ENCODE data around the gene KDM6A. TPM values are rescaled to one million over a fixed set of nuclear protein-coding genes. Genes with fewer than 3 reads are reported as not detected.

Gene KDM6A
- total RNA-seq, 6 donors from 2014 or later, result 19.9 to 62.0 (median 26.6) TPM

DNA sequence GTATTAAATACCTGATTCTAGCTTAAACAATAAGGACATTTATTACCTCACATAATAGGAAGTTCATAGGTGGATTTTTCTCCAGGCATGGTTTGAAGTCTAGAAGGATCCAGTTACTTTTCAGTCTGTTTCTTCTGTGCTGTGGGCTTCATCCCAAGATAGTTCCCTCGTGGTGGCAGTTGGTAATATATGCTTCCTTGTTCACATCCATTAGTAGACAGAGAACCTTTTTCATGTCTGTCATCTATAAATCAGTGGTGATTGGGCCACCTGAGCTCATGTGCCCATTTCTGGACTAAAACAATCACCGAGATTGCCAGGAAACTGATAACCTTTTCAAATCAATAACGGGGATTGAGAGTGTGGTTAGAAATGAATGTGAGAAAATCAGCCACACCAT, 97.7 kb downstream of the KDM6A start:
- H3K36me3 ChIP-seq, result no peaks in the 10 kb centered on the region
- H3K9me3 ChIP-seq, result peaks cover 0 to 15% (median 0%) of the 10 kb centered on the region in 4 donors
- H3K4me1 ChIP-seq, result peaks cover 0 to 9% (median 3%) of the 10 kb centered on the region in 4 donors
- TF ChIP-seq POLR2A (IDR thresholded peaks at IDR 0.05) (no peak), CTCF (IDR thresholded peaks at IDR 0.05) (no peak), EP300 (IDR thresholded peaks at IDR 0.05) (no peak), POLR2AphosphoS5 (IDR thresholded peaks at IDR 0.05) (no peak)
- H3K27ac ChIP-seq, result no peak overlapping the region
- DNase-seq, result no peak
- 70 to 80% methylated on average over 3 of the region's 3 CpGs for WGBS, 2 donors
- no peak overlapping the region for H3K4me3 ChIP-seq
- H3K27me3 ChIP-seq, result no peaks in the 10 kb centered on the region
- ATAC-seq (ENCODE audit: low FRiP score in 2 of 2), result no peak

GRCh38 chrX:44971674-44972073, 98.7 kb downstream of the KDM6A start:
- H3K36me3 ChIP-seq, result no peaks in the 10 kb centered on the region
- no peak overlapping the region for H3K4me3 ChIP-seq
- no peak overlapping the region for H3K27ac ChIP-seq
- H3K9me3 ChIP-seq, result peaks cover 0 to 15% (median 0%) of the 10 kb centered on the region in 4 donors
- DNase-seq (no peak), ATAC-seq (ENCODE audit: low FRiP score in 2 of 2) (no peak)
- H3K4me1 ChIP-seq, result peaks cover 0 to 9% (median 3%) of the 10 kb centered on the region in 4 donors
- H3K27me3 ChIP-seq, result no peaks in the 10 kb centered on the region
- no peak for TF ChIP-seq CTCF (IDR thresholded peaks at IDR 0.05)
- no peak for TF ChIP-seq EP300 (IDR thresholded peaks at IDR 0.05)
- 63 to 70% methylated on average over 8 of the region's 8 CpGs for WGBS, 2 donors

DNA sequence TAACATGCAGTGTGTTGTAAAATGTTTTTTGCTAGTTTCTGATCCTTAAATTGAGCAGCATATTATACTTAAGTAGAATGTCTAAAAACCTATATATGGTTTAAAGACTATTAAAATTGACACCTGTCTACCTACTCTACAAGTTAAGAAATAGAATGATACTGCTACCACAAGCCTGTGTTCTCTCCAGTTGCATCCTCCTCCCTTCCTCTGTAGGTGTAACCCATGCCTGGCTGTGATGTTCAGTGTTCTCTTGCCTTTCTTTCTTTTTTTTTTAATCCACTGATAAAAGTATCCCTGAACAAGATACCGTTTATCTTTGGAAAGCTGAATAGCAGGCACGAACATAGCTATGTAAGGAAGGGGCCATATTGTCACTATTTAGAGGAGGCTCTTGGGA, 99.1 kb downstream of the KDM6A start:
- peaks cover 0 to 7% (median 1%) of the 10 kb centered on the region in 4 donors for H3K4me1 ChIP-seq
- H3K27me3 ChIP-seq, result no peaks in the 10 kb centered on the region
- H3K27ac ChIP-seq, result no peak overlapping the region
- H3K4me3 ChIP-seq, result no peak overlapping the region
- H3K9me3 ChIP-seq, result peaks cover 0 to 15% (median 0%) of the 10 kb centered on the region in 4 donors
- 46 to 72% methylated on average over 2 of the region's 2 CpGs for WGBS, 2 donors
- no peak for DNase-seq
- TF ChIP-seq EP300 (IDR thresholded peaks at IDR 0.05), result no peak
- no peak for TF ChIP-seq POLR2AphosphoS5 (IDR thresholded peaks at IDR 0.05)
- TF ChIP-seq CTCF (IDR thresholded peaks at IDR 0.05), result no peak
- TF ChIP-seq POLR2A (IDR thresholded peaks at IDR 0.05), result no peak
- ATAC-seq (ENCODE audit: low FRiP score in 2 of 2), result no peak
- no peaks in the 10 kb centered on the region for H3K36me3 ChIP-seq

DNA sequence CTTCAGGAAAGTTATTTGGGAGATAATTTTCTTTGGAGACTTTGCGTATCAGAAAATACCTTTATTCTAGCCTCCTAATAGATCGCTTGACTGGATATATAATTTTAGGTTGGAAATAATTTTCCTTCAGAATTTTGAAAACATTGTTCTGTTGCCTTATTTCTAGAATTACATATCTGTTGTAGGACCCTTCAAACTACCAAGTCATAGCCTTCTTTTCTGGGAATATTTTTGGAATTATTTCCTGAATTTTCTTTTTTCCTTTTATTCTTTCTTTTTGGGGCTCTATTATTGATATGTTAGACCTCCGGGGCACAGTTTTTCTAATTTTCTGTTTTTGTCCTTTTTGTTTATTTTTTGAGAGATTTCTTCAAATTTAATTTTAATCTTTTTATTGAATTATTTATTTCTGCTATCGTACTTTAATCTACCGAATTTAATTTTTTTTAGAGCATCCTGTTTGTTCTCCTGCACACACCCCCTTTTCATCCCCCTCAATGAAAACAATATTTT, 100.5 kb downstream of the KDM6A start:
- H3K27ac ChIP-seq, result no peak overlapping the region
- TF ChIP-seq EP300 (IDR thresholded peaks at IDR 0.05) (no peak), CTCF (IDR thresholded peaks at IDR 0.05) (no peak), POLR2AphosphoS5 (IDR thresholded peaks at IDR 0.05) (no peak), POLR2A (IDR thresholded peaks at IDR 0.05) (no peak)
- ATAC-seq (ENCODE audit: low FRiP score in 2 of 2), result no peak
- no peak overlapping the region for H3K4me3 ChIP-seq
- H3K36me3 ChIP-seq, result no peaks in the 10 kb centered on the region
- DNase-seq, result no peak
- H3K27me3 ChIP-seq, result no peaks in the 10 kb centered on the region
- peaks cover 0 to 4% (median 0%) of the 10 kb centered on the region in 4 donors for H3K4me1 ChIP-seq
- H3K9me3 ChIP-seq, result peaks cover 0 to 15% (median 0%) of the 10 kb centered on the region in 4 donors
- WGBS, 2 donors, result 98% methylated on average over 5 of the region's 5 CpGs

DNA sequence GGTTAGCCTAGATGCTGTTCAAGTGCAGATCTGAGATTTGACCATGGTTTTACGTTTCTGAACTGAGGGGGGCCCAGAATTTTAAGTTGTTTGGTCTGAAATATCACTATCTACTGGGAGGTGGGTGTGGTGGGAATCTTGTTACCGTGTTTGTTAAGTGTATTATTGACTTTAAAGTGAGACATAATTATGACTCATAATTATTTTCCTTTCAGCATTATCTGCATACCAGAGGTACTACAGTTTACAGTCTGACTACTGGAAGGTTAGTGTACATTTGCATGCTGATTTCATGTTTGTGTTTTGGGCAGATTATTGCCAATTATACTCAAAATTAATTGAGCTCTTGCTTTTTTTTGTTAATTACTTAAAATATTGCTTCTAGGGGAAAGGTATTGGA, 101.5 kb downstream of the KDM6A start:
- H3K27ac ChIP-seq, result no peak overlapping the region
- H3K4me3 ChIP-seq, result no peak overlapping the region
- WGBS, 2 donors, result 25 to 51% methylated on average over 2 of the region's 2 CpGs
- TF ChIP-seq POLR2AphosphoS5 (IDR thresholded peaks at IDR 0.05) (no peak), POLR2A (IDR thresholded peaks at IDR 0.05) (no peak), EP300 (IDR thresholded peaks at IDR 0.05) (no peak), CTCF (IDR thresholded peaks at IDR 0.05) (no peak)
- DNase-seq, result no peak
- no peak for ATAC-seq (ENCODE audit: low FRiP score in 2 of 2)
- H3K27me3 ChIP-seq, result no peaks in the 10 kb centered on the region
- peaks cover 0 to 15% (median 0%) of the 10 kb centered on the region in 4 donors for H3K9me3 ChIP-seq
- H3K4me1 ChIP-seq, result peaks cover 0 to 4% (median 0%) of the 10 kb centered on the region in 4 donors
- no peaks in the 10 kb centered on the region for H3K36me3 ChIP-seq

Data from upper lobe of left lung (tissue), 6 donors.